ENCODE measurements around the gene CHMP6.

Gene CHMP6

DNA sequence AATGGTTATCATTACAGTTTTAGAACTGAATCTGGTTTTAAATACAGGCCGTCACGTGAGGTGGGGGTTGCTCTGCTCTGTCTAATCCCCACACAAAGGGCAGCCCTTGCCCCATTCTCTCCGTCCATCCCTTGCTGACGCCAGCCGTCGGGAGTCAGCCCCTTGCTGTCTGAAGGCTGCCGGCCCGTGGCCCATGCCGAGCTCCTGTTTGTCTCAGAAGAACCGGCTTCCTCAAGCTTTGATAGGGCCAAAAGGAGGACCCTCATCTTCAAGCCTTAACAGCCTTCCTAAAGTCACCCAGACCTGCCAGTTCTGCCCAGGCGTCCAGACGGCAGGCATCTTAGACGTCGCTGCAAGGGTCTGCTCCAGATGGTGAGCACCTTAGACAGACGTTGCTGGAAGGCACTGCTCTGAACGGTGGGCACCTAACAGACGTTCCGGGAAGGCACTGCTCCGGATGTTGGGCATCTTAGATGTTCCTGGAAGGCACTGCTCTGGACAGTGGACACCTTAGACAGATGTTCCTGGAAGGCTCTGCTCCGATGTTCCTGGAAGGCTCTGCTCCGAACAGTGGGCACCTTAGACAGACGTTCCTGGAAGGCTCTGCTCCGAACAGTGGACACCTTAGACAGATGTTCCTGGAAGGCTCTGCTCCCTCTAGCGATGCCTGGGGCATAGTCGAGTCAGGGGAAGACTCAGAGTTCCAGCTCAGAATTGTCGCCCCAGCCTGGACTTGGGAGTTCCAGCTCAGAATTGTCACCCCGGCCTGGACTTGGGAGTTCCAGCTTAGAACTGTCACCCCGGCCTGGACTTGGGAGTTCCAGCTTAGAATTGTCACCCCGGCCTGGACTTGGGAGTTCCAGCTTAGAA lies 35.1 kb upstream of the CHMP6 start:
- DNase-seq: no peak

DNA sequence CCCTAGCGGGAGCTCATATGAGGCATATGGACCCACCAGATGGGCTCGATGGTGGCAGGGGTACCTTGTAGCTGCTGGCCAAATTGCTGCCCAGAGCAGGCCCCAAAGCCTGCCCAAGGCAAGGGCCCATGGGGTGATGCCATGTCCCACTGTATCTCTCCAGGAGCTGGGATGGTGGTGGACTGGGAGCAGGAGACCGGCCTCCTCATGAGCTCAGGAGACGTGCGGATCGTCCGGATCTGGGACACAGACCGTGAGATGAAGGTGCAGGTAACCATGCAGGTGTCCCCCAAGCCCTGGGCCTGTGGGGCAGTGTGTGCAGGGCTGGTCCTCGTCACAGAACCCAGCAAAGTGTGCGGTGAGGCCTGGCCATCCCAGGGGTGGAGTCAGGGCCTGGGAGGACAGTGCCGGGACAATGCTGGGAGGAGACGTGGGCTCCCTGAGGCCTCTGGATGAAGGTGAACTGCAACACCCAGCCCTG lies 34.1 kb upstream of the CHMP6 start:
- DNase-seq: no peak

DNA sequence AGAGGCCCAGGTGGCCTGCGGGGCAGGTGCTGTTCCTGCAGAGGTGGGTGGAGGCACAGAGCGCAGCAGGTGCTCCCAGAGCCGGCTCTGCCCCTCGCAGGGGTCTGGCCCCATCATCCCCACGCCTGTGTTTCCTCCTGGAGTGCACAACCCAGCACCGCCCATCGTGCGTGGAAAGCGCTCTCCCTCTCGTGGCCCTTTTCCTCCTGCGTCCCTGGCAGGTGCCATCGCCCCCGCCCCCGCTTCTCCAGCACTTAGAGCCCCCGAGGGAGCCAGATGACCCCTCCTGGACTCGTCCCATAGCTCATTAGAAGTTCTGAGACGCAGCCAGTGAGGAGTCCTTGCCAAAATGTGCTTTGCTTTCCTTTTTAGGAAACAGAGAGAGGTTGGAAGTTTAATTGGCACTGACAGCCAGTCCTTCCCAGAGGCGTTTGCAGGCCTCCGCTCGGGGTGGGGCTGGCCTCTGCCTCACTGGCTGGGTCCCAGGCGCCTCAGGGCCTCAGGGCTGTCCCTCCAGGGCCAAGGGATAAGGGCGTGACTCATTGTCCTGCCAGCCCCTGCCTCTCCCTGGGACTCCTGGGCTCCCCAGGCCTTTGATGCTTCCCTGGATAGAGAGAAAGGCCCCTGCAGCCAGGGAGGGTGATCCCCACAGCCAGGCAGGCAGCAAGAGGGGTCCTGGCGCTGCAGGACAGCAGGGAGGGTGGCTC lies 32.2 kb upstream of the CHMP6 start:
- peak; percentile 32 to 41 for DNase-seq

DNA sequence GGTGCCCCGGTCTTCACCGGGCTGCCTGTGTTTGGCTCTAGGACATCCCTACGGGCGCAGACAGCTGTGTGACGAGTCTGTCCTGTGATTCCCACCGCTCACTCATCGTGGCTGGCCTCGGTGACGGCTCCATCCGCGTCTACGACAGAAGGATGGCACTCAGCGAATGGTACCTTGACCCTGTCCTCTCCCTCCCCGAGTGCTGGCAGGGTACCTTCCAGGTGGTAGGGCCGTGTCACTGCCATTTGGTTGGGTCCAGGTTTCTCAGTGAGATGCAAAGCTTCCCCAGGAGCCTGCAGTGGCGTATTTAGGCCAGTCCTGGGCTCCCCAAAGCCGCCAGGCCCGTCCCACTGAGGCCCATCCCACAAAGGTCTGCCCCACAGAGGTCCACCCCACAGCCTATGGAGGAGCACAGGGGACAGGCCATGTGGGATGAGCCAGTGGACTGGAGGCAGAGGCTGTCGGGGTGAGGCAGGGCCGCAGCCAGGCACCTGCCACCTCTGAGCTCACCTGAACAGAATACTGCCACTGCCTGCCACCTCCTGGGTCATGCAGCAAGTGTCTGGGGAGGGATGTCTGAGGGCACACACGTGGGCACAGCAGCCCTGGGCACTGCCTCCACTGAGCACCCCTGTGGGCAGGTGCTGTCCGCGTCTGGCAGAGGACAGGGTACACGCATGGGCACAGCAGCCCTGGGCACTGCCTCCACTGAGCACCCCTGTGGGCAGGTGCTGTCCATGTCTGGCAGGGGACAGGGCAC lies 31.4 kb upstream of the CHMP6 start:
- no peak for DNase-seq

GRCh38 chr17:80960797-80961452 lies 30.7 kb upstream of the CHMP6 start:
- no peak for DNase-seq

DNA sequence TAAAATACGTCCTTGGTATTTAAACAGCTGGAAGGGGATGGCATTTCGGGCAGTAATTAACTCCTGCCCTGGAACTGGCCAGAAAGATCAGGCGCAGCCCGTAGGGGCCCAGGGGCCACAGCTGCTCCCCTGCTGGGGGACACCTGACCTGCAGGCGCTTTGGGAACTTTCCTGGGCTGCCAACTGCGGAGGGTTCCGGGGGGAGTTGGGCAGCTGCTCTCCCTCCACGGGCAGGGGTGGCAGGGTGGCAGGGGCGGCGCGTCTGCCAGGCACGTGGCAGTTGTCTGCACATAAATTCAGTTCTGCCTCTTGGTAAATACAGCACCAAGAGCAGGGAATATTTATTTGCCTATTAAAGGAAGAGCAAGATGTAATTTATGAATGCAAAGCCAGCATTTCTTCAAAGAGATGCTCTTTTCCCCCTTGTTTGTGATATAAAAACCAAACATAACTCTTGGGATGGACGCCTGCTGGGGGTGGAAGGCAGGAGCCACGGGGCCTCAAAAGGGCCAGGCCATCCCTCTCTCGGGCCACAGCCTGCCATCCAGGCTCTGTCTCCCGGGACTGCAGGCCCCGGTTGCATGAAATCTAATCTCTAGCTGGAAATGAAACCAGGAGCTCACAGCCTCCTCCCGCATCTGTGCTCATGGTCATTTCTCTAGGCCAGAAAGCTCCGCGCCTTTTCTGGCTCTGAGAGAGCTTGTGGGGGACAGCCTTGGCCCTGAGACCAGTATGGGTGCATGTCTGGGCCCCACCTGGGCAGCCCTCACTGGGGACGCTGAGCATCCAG lies 29.9 kb upstream of the CHMP6 start:
- no peak for DNase-seq

- no peak for DNase-seq
Measured at GRCh38 chr17:80962356-80963329, 29.0 kb upstream of the CHMP6 start.

DNA sequence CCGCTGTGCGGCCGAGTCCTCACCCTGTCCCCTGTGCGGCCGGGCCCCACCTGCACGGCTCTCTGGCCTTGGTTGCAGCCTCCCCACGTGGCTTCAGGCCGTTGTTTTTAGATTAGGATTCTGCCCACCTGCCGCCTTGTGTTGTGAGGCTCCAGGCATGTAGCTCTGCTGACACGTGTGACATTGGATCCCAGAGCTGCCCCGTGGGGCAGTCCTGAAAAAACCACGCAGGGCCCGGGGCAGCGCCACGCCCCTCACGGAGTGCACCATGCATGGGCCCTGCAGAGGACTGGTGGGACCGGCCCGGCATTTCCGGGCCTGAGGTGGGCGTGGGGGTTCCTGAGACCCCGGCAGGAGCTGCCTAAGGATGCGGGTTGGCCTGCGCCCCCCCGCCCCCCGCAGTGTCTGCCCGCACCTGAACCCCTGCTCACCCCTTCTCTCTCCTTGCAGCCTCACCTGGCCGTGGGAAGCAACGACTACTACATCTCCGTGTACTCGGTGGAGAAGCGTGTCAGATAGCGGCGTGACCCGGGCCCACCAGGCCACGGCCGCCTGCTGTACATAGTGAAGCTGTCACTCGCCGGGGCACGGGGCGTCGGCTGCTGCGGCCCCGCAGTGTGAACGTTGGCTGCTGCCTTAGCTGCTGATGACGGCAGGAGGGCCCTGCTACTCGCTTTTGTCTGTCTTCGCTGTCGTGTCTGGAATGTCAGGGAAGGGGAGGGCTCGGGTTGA lies 27.7 kb upstream of the CHMP6 start:
- DNase-seq: no peak

GRCh38 chr17:80964544-80964856 lies 27.1 kb upstream of the CHMP6 start:
- DNase-seq: no peak

DNA sequence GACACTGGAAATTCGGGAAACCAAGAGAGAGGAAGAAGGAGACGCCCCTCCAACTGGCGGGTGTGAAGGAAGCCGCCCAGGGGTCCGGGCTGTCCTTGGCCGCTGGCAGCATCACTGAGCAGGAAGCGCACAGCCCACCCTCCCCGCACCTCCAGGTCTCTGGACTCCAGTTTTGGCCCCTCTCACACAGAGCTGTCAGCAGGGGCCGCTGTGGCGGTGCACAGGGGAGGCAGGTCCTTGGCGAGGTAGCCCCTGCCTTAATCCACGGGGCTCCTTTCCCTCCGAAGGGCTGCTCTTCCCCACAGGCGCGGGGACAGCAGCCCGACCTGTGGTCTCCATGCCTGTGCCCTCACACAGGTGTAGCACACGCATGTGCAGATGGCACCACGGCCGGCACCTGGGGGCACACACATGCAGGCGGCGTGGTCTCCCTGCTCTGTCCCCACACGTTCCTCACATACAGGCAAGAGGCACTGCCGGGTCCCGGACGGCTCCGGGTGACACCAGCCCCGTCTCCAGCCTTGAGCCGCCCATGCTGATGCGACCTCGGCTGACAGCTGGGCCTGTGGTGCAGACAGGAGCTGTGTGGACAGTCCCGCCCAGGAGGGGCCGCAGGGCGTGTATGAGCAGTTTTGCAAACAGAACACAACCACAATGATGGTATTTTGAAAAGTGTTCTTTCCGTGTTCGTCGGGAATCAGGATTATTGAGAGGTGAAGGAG lies 26.6 kb upstream of the CHMP6 start:
- no peak for DNase-seq

- no peak for DNase-seq
Measured at GRCh38 chr17:80965606-80966005, 26.0 kb upstream of the CHMP6 start.

- no peak for DNase-seq
Measured at GRCh38 chr17:80967404-80967872, 24.2 kb upstream of the CHMP6 start.

GRCh38 chr17:80968602-80969029 lies 23.0 kb upstream of the CHMP6 start:
- DNase-seq: peak; percentile 63 to 74

- DNase-seq: peak in 1 of 2 donors; percentile 54
Measured at GRCh38 chr17:80969030-80969673, 22.5 kb upstream of the CHMP6 start.

- no peak for DNase-seq
Measured at GRCh38 chr17:80969674-80970043, 22.0 kb upstream of the CHMP6 start.

GRCh38 chr17:80970044-80970761 lies 21.4 kb upstream of the CHMP6 start:
- peak in 1 of 2 donors; percentile 27 for DNase-seq

- no peak for DNase-seq
Measured at GRCh38 chr17:80970762-80971703, 20.6 kb upstream of the CHMP6 start.
